A204.1 (cell line): ENCODE results near the gene PCOLCE2.
A peak's percentile ranks its signal among the peaks of the same experiment; 100 is the strongest.
"Not testable (repeated sequence)": the region's sequence is repeated elsewhere in the genome, so short reads cannot be mapped to it uniquely, and the experiment has no call there.

Source experiments
- FAIRE-seq: peaks from 2 replicates; lab custom pipeline; 2012; peaks lifted over from hg19 to GRCh38; lab: Jason Lieb, UNC

The PCOLCE2 gene

GRCh38 chr3:142898346-142899213, 9.7 kb upstream of the PCOLCE2 start:
- FAIRE-seq = no peak

DNA sequence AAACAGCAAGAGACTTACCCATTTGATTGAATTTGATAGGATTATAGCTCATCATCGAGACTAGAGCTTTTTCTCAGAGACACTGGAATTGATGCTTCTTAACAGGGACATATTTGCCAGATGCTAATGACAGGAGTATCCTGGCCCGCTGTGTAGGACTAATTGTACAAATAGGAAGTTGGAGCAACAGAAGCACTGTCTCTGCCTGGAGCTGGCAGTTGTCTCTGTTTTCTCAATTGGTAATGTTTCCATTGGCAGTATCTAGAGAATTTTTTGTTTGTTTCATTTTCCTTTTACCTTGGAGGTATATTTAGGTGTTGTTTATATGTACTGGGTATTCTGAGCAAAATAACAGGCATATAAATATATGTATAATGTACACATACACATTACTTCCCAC, 8.9 kb upstream of the PCOLCE2 start:
- no peak for FAIRE-seq

- FAIRE-seq = no peak
Measured at GRCh38 chr3:142896996-142897395, 8.1 kb upstream of the PCOLCE2 start.

DNA sequence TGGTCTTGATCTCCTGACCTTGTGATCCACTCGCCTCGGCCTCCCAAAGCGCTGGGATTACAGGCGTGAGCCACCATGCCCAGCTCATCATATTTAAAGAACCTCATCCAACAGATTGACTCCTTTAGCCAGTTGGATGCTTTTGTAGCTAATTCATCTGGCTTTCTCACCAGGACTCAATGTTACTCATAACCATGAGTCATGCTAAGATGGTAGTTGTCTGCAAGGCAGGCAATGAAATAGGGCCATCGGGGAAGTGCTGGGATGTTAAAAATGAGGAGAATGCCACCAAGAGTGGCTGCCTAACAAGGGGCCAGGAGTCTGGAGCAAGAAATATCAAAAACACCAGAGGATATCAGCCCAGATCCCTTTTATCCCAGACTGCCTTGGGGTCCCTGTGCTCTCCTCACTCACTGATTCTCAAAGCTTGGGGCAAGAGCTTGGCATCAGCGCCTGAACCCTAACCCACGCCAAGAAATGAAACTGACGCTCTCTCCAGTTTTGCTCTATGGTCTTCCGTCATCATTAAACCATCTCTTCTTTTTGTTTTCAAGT, 7.4 kb upstream of the PCOLCE2 start:
- FAIRE-seq = no peak

DNA sequence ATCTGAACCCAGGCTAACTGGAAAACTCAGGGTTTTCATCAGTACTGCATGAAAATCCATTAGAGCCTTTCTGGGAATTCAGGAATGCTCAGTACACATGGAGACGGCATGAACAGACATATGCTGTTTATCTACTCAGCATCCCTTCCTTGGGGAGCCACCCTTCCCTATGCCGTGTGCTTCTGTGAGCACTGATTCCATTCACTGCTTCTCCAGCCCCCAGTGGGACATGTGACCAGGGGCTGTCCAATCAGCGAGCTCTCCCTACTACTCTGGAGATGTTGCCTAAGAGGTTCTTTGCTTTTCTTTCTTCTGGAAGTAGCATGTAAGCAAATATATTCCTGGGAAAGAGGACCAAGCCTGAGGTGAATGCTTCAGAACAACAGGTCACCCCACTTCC, 5.6 kb upstream of the PCOLCE2 start:
- no peak for FAIRE-seq

GRCh38 chr3:142892714-142893113, 3.8 kb upstream of the PCOLCE2 start:
- no peak for FAIRE-seq

- no peak for FAIRE-seq
Measured at GRCh38 chr3:142890592-142890991, 1.7 kb upstream of the PCOLCE2 start.

- no peak for FAIRE-seq
Measured at GRCh38 chr3:142889212-142890014, 530 bp upstream of the PCOLCE2 start.

GRCh38 chr3:142888099-142888480, 793 bp downstream of the PCOLCE2 start:
- FAIRE-seq = no peak

- FAIRE-seq = no peak
Measured at GRCh38 chr3:142886940-142887339, 1.9 kb downstream of the PCOLCE2 start.

DNA sequence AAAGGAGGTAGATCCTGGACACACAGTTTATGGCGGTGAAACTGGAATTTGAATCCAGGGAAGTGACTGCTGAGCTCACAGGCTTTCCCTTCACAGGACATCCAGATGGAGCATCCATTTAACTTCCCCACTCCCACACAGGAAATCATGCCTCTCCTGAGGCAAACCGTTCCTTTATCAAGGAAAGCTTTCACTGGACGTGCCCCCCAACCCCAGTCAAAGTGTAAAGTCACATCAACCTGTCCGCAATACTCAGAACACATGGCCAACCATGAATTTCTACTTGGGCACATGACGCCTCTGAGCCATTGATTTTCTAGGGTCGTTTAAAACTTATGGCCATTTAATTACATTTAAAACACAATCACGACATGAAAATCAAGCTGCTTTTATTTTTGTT, 2.9 kb downstream of the PCOLCE2 start:
- no peak for FAIRE-seq

- no peak for FAIRE-seq
Measured at GRCh38 chr3:142884531-142884930, 4.4 kb downstream of the PCOLCE2 start.

DNA sequence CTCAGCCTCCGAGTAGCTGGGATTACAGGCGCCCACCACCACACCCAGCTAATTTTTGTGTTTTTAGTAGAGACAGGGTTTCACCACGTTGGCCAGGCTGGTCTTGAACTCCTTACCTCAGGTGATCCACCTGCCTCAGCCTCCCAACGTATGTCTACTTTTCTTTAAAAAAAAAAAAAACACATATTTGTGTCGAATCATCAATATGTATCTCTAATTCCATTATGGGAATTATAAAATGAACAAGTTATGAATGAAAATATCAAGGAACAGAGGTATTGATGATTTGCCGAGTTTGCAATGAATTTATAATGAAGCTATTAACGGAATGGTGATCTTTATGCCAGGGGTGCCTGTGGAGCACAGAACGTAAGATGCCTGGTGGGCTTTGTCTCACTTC, 5.3 kb downstream of the PCOLCE2 start:
- not testable (repeated sequence) for FAIRE-seq

DNA sequence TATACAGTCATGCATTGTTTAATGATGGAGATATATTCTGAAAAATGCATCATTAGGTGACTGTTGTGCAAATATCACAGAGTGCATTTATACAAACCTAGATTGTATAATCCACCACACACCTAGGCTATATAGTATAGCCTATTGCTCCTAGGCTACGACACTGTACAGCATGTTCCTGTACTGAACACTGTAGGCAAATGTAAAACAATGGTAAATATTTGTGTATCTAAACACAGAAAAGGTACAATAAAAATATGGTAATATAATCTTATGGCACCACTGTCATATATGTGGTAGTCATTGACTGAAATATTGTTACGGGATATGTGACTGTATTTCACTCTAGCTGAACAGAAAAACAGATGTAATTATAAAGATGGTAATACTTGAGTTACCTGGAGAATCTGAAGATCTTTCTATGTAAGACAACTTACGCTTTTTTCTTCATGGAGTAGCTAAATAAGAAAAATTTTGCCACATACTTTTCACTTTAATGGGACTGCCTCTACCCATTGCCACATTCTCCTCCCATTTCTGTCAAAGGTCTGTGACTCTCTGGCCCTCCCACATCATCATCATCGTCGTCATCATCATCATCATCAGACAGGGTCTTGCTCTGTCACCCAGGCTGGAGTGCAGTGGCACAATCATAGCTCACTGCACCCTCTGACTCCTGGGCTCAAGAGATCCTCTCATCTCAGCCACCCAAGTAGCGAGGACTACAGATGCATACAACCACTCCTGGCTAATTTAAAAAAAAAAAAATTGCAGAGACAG, 7.2 kb downstream of the PCOLCE2 start:
- no peak for FAIRE-seq

DNA sequence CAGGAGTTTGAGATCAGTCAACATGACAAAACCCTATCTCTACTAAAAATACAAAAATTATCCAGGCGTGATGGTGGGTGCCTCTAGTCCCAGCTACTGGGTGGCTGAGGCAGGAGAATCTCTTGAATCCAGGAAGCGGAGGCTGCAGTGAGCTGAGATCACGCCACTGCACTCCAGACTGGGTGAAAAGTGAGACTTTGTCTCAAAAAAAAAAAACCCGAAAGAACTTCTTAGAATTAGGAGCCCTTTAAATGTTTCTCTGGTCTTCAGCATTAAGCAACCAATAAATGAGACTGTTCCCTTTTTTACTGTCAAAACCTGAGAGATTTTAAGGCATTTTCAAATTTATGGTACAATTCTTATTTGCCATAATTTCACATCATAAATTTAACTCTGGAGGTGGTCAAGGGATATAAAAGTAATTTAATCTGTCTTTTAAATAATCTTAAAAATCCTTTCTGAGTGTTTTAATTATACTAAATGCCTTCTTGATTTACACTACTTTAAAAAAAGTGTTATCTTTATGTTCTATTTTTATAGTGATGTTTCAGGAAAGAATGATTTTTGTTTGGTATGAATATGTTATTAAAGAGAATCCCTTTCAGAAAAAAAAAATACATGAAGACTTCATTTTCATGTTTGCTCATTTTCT, 10.1 kb downstream of the PCOLCE2 start:
- peak; percentile 47 for FAIRE-seq

DNA sequence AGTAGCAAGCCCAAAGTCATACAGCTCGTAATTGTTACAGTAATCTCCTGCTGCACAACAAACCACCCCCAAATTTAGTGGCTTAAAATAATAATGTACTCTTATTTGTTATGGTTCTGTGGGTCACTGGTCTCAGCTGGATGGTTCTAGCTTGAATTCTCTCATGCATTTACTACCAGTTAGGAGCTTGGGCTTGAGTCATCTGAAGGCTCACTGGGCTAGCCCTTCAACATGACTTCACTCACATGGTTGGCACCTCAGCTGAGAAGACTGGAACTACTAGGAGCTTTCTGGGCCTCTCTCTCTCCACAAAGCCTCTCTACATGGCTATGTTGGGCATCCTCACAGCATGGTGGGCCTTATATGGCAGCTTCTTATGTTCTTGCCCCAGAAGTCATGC, 12.5 kb downstream of the PCOLCE2 start:
- FAIRE-seq = no peak

DNA sequence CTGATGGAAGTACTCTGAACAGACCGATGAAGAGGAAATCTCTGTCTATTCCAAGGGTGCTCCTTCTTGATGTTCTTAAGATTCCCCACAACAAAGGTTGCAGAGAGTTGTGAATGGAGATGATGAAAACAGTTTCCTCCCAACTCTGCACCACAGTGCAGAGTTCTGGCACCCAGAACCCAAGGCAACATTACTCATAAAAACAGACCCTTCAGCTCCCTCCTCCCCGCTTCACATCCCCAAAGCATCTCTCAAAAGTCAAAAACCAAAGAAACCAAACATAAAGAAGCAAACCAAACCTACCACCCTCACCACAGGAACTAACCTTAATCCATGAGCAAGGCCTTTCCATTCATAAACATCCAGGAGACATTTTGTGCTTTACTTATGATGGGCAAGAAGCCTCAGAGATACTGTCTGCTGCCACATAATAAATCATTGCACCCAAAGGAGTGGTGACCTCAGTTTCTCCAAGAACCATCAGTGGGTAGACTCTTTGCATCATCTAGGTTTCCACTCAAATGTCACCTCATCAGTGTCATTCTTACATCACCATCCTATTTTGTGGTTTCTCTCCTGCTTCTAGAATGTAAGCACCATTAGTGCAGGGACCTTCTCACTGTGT, 13.2 kb downstream of the PCOLCE2 start:
- FAIRE-seq = no peak

DNA sequence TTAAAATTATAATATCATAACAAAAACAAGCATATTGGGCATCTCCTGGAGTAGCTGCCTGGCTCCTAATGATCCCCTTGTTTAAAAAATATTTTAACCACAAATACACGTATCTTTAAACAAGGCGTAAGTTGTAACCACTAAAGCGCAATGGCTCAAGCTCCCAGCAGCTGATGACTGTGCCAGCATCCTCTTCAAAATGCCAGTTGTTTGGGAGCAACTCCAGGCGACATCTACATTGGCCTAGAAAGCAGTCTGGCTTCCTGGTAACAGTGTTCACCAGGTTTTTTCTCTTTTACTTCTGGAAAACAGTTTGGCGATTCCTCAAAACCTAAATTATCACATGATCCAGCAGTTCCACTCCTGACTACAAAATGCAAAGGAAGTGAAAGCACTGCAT, 13.8 kb downstream of the PCOLCE2 start:
- FAIRE-seq = no peak

DNA sequence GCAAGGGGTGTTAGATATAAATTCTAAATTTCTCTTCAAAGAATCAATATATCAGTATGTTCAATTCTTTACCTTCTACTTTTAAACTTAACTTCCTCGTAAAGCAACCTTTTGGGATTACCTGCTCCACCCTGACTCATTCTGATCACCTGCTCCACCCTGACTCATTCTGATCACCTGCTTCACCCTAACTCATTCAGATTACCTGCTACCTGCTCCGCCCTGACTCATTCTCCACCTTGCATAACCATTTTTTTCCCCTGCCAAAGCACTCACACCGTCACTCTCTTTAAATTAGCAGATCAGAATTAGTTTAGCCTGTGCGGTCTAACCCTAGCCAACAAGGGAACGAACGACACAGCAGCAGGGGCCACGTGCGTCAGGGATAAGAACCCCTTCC, 20.5 kb downstream of the PCOLCE2 start:
- not testable (repeated sequence) for FAIRE-seq

DNA sequence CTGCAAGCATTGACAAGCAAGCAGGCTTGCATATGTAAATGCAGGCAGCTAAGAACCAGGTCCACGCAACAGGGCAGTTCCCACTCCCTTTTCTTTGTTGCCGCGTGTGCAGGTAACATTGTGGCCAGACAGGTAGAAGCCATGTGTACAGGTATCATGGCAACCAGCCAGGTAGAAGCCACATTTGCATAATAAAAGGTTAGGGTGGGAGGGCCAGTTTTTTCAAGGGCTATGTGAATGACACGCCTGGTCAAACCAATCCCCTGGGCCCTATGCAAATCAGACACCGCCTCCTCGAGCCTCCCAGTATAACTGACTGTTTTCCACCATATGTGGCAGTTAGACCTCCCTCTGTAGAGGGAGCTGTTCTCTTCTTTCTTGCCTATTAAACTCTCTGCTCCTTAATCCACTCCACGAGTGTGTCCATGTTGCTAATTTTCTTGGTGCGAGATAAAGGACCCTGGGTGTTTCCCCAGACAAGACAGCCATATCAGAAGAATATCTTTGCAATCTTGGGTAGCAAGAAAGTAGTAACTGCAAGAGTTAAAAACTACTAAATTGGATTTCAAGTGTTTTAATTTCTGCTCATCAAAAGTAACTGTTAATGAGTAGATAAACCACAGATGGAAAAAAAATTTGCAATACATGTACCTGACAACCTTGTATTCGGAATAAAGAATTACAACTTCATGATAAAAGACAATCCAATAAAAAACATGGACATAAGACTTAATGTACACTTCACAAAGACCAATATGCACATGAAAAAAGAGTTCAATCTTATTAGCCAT, 21.8 kb downstream of the PCOLCE2 start:
- no peak for FAIRE-seq
